Prostate gland (tissue), 2 donors: ENCODE measurements around the gene CTNND1. TPM values are rescaled to one million over a fixed set of nuclear protein-coding genes. Genes with fewer than 3 reads are reported as not detected.
"Not testable (repeated sequence)": the region's sequence is repeated elsewhere in the genome, so short reads cannot be mapped to it uniquely, and the experiment has no call there.

Experiments used
- DNase-seq: peaks from one replicate; pipeline ENCODE4 v3.0.0-alpha.2; 2019; ENCODE audit warnings: low spot score
- H3K27ac ChIP-seq, 2 donors: fragments of 200-600 bp; sonication (generic); 2 replicates each; pipeline ENCODE4 v1.5.1; 2017 to 2019
- H3K27me3 ChIP-seq: fragments of 200-600 bp; sonication (generic); replicated peaks from 2 replicates; pipeline ENCODE4 v1.5.1; 2019; ENCODE audit not compliant: insufficient read depth
- H3K36me3 ChIP-seq, 2 donors: fragments of 200-600 bp; sonication (generic); 1 replicate in 1 of 2; 2 replicates in 1 of 2; pipeline versions ENCODE4 v1.5.1 to v1.8.1; 2017 to 2019
- H3K4me1 ChIP-seq: fragments of 200-600 bp; sonication (generic); replicated peaks from 2 replicates; pipeline ENCODE4 v1.5.1; 2019
- H3K4me3 ChIP-seq, 2 donors: fragments of 200-600 bp; sonication (generic); 2 replicates each; pipeline ENCODE4 v1.5.1; 2017 to 2019
- H3K9me3 ChIP-seq: fragments of 200-600 bp; sonication (generic); 2 replicates; pipeline ENCODE4 v1.5.1; 2017
- CTCF ChIP-seq, 4 experiments: fragments of 200-600 bp in 2 of 4; fragments of 450-650 bp in 2 of 4; sonication (generic) in 2 of 4; IDR thresholded peaks; 1 replicate in 3 of 4; 2 replicates in 1 of 4; pipeline ENCODE4 v1.5.1; 2016 to 2019; ENCODE audit warnings: antibody characterized with exemption in 4 of 4, mild to moderate bottlenecking in 2 of 4, moderate library complexity in 2 of 4
- POLR2A ChIP-seq: fragments of 450-650 bp; IDR thresholded peaks from one replicate; pipeline ENCODE4 v1.6.1; 2016; ENCODE audit warnings: antibody characterized with exemption, mild to moderate bottlenecking
- POLR2AphosphoS5 ChIP-seq: sonication (generic); formaldehyde crosslinking; IDR thresholded peaks from one replicate; pipeline ENCODE4 v1.6.1; 2017; ENCODE audit warnings: antibody characterized with exemption
- WGBS: methylation state at CpG from one replicate; pipeline ENCODE4 v1.1.5; 2018; 5-methylcytosine and 5-hydroxymethylcytosine counted together
- intact Hi-C: fragments of 100-400 bp; cut with DNase I; formaldehyde crosslinking; loops from one replicate; pipeline ENCODE4 v1.14.2; 2022
- total RNA-seq, 2 donors: library from RNA; depleted of rRNA; stranded (reverse); fragments of >200 nt; gene quantifications; one replicate each; pipeline ENCODE4 v1.1.0, GENCODE V29; 2016

Gene CTNND1
- total RNA-seq, 2 donors from 2014 or later: 189 to 223 TPM

- Histone ChIP-seq H3K9me3 (no peaks in the 10 kb centered on the region), H3K27ac (no peak overlapping the region), H3K27me3 (no peaks in the 10 kb centered on the region), H3K36me3 (no peaks in the 10 kb centered on the region), H3K4me3 (no peak overlapping the region), H3K4me1 (no peaks in the 10 kb centered on the region)
- WGBS: 83% methylated on average over 1 of the region's 1 CpG
- TF ChIP-seq POLR2AphosphoS5: no peak
- TF ChIP-seq CTCF (IDR thresholded peaks at IDR 0.05): no peak
- TF ChIP-seq POLR2A: no peak
- DNase-seq: no peak
- intact Hi-C loops: no loop called here
These were observed 62.3 kb downstream of the CTNND1 start for GRCh38 chr11:57823859-57824258.

GRCh38 chr11:57834852-57835251, 73.2 kb downstream of the CTNND1 start:
- intact Hi-C loops: no loop called here
- WGBS: 87% methylated on average over 1 of the region's 1 CpG
- H3K9me3 ChIP-seq: no peaks in the 10 kb centered on the region
- TF ChIP-seq POLR2AphosphoS5 (no peak), CTCF (IDR thresholded peaks at IDR 0.05) (no peak), POLR2A (no peak)
- no peak overlapping the region for H3K27ac ChIP-seq
- H3K36me3 ChIP-seq: no peaks in the 10 kb centered on the region
- no peak overlapping the region for H3K4me3 ChIP-seq
- no peaks in the 10 kb centered on the region for H3K27me3 ChIP-seq
- no peaks in the 10 kb centered on the region for H3K4me1 ChIP-seq
- no peak for DNase-seq

GRCh38 chr11:57838609-57839008, 77.0 kb downstream of the CTNND1 start:
- 96% methylated on average over 3 of the region's 3 CpGs for WGBS
- H3K4me3 ChIP-seq, H3K36me3 ChIP-seq, H3K4me1 ChIP-seq, DNase-seq, H3K9me3 ChIP-seq, H3K27me3 ChIP-seq, intact Hi-C loops, H3K27ac ChIP-seq: not testable (repeated sequence)

GRCh38 chr11:57842873-57843272, 81.3 kb downstream of the CTNND1 start:
- Histone ChIP-seq H3K36me3 (no peaks in the 10 kb centered on the region), H3K9me3 (no peaks in the 10 kb centered on the region), H3K27ac (no peak overlapping the region), H3K4me1 (no peaks in the 10 kb centered on the region), H3K27me3 (no peaks in the 10 kb centered on the region), H3K4me3 (no peak overlapping the region)
- 56% methylated on average over 1 of the region's 1 CpG for WGBS
- DNase-seq: no peak
- no peak for TF ChIP-seq POLR2AphosphoS5
- no peak for TF ChIP-seq CTCF (IDR thresholded peaks at IDR 0.05)
- TF ChIP-seq POLR2A: no peak
- intact Hi-C loops: no loop called here

- H3K4me1 ChIP-seq: no peaks in the 10 kb centered on the region
- H3K36me3 ChIP-seq: no peaks in the 10 kb centered on the region
- intact Hi-C loops: no loop called here
These were observed 106.4 kb downstream of the CTNND1 start for GRCh38 chr11:57867966-57868365.

More at GRCh38 chr11:57867966-57868365, 106.4 kb downstream of the CTNND1 start:
- Histone ChIP-seq H3K27me3 (no peaks in the 10 kb centered on the region), H3K4me3 (no peak overlapping the region), H3K27ac (no peak overlapping the region), H3K9me3 (no peaks in the 10 kb centered on the region)
- no peak for DNase-seq
- no peak for TF ChIP-seq CTCF (IDR thresholded peaks at IDR 0.05)
- no peak for TF ChIP-seq POLR2AphosphoS5
- no peak for TF ChIP-seq POLR2A
